Urothelium cell line (cell line): ENCODE data around the gene GRID2.
A peak's percentile ranks its signal among the peaks of the same experiment; 100 is the strongest.
"Not testable (repeated sequence)": the region's sequence is repeated elsewhere in the genome, so short reads cannot be mapped to it uniquely, and the experiment has no call there.

Source experiments
- DNase-seq: peaks from one replicate; pipeline ENCODE4 v3.0.0; 2011; ENCODE audit warnings: low spot score, mixed read lengths
- FAIRE-seq: peaks from 2 replicates; lab custom pipeline; 2011; peaks lifted over from hg19 to GRCh38; lab: Jason Lieb, UNC

Gene GRID2

DNA sequence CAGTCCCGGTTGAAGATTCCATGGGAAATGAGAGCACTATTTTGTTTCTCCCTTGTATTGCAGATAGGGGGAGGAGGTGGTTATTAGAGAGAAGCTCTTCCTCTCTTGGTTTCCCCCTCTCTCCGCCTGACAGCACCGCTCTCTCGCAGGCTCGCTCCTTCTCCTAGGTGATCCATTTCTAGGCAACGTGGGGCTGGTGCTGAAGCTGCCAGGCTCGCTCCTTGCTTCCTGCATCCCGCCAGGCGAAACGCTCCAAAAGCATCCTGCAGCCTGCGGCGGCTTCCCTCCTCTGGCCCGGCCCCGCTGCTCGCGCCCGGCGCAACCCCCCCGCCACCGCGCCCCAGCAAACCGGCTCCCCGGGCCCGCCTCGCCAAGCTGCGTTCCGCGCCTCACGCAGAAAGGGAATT, at the start of gene GRID2:
Gene GRID2 (plus strand): TSS at position 346 of the 407 bp plus-strand sequence.
- no peak for FAIRE-seq
- DNase-seq = peak; percentile 37

DNA sequence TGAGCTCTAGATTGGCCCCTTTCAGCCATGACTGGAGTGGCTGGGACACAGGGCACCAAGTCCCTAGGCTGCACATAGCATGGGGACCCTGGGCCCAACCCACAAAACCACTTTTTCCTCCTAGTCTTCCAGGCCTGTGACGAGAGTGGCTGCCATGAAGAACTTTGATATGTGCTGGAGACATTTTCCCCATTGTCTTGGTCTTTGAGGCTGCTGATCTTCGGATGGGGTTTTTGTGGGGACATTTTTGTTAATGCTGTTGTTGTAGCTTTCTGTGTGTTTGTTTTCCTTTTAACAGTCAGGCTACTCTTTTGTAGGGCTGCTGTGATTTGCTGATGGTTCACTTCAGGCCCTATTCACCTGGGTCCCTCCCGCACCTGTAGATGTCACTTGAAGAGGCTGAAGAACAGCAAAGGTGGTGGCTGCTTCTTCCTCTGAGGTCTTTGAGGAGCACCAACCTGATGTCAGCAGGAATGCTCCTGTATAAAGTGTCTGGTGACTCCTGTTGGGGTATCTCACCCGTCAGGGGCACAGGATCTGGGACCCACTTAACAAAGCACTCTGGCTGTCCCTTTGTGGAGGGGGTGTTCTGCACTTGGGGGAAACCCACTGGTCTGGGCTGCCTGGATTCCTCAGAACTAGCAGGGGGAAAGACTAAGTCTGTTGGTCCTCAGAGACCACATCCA, 49.6 kb upstream of the GRID2 start:
- FAIRE-seq = no peak

GRCh38 chr4:92254767-92255442, 48.9 kb upstream of the GRID2 start:
- DNase-seq (no peak), FAIRE-seq (no peak)

More for the DNA sequence above, 49.6 kb upstream of the GRID2 start:
- no peak for DNase-seq

GRCh38 chr4:92255920-92256244, 47.9 kb upstream of the GRID2 start:
- FAIRE-seq (no peak), DNase-seq (no peak)

- DNase-seq (no peak), FAIRE-seq (no peak)
These were observed 45.6 kb upstream of the GRID2 start for GRCh38 chr4:92257931-92258857.

DNA sequence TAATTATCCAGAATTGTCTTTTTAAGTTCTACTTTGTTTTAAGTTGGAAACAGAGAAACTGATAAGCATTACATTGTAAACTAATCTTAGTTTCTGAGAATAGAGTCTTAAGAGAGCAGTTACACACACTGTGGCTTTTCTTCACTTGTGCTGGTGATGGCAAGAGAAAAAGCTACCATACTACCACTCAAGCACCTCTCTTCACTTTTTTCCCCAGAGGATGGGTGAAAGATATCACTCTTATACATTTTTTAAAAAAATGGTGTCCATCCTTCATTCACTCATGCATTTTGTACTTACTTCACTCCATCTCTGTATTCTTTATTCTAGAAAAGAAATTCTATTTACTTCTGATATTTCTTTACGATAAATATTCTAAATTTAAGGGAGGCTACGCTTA, 42.5 kb upstream of the GRID2 start:
- no peak for FAIRE-seq

DNA sequence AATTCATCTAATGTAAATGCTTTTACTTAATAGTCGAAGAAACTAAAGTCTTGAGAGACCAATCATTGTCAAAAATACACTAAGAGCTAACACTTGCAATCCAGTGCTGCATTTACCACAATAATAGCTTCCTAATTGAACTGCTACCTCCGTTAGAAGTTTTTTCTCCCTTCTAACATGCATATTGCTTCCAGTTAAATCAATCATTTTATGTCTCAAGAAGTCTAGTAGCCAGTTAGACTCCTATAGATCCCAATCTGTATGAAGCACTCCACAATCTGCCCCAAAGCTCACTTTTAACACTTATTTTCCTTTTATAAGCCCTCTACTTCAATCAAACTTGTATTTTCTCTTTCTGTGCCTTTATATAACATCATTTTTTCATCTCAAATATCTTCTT, 41.4 kb upstream of the GRID2 start:
- DNase-seq = no peak
- FAIRE-seq = no peak

More for the DNA sequence above, 42.5 kb upstream of the GRID2 start:
- DNase-seq = no peak

GRCh38 chr4:92263010-92263409, 40.8 kb upstream of the GRID2 start:
- FAIRE-seq (no peak), DNase-seq (no peak)

GRCh38 chr4:92263575-92263974, 40.2 kb upstream of the GRID2 start:
- no peak for FAIRE-seq
- no peak for DNase-seq

DNA sequence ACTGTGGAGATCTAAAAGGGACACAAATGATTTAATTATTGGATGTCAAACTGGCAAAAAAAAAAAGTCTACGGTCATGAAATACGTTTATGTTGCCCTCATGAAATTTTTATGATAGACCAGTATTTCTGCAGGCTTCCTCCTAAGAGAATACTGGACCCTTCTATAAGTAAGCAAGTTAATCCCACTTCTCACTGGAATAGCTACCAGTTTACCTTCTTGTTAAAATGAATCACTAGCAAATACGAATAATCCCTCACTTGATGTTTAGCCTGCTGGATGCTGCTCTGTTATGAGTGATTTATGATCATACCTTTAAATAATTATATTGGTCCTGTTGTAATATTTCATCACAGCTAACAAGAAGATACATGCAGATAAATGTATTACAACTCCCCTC, 39.6 kb upstream of the GRID2 start:
- no peak for FAIRE-seq
- no peak for DNase-seq

- no peak for FAIRE-seq
These were observed 38.7 kb upstream of the GRID2 start for GRCh38 chr4:92265021-92265420.

DNA sequence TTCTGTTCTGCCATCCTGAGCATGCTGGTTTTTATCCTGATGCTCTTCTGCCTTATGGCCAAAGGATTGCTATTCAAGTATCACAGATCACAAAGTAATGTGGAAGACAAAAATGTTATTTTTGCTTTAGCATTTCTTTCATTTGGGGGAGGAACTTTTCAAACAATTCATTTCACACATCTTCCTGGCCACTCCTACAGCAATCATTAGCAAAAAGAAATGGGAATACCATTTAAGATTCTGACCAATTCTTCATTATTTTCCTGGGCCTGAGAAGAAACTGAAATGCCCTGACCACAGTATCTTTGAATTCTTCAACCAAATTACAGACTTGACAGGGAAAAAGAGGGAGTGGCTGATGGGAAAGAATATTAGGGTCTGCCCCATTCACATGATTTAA, 38.0 kb upstream of the GRID2 start:
- no peak for FAIRE-seq
- no peak for DNase-seq

More at GRCh38 chr4:92265021-92265420, 38.7 kb upstream of the GRID2 start:
- no peak for DNase-seq

DNA sequence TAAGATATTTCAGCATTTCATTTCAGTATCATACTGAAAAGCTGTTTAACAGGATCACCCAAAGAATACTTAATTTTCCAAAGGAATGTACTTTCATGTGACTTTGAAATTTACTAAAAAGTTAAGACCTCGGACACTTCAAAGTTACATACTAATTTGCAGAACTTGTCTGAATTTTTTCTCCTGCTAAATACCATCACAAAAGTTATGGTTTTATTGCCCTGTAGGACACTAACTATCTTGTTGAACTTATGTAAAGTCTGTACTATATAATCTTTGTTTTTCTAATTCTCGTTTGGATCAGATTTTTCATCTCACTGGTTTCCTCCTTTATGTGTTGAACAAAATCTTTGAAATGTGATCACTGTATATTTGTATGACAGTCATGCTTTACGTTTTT, 37.2 kb upstream of the GRID2 start:
- no peak for DNase-seq
- no peak for FAIRE-seq

GRCh38 chr4:92268642-92269041, 35.1 kb upstream of the GRID2 start:
- no peak for FAIRE-seq
- no peak for DNase-seq

- DNase-seq (no peak), FAIRE-seq (no peak)
These were observed 32.9 kb upstream of the GRID2 start for GRCh38 chr4:92270908-92271307.

- not testable (repeated sequence) for DNase-seq, FAIRE-seq
These were observed 32.2 kb upstream of the GRID2 start for GRCh38 chr4:92271551-92271950.

DNA sequence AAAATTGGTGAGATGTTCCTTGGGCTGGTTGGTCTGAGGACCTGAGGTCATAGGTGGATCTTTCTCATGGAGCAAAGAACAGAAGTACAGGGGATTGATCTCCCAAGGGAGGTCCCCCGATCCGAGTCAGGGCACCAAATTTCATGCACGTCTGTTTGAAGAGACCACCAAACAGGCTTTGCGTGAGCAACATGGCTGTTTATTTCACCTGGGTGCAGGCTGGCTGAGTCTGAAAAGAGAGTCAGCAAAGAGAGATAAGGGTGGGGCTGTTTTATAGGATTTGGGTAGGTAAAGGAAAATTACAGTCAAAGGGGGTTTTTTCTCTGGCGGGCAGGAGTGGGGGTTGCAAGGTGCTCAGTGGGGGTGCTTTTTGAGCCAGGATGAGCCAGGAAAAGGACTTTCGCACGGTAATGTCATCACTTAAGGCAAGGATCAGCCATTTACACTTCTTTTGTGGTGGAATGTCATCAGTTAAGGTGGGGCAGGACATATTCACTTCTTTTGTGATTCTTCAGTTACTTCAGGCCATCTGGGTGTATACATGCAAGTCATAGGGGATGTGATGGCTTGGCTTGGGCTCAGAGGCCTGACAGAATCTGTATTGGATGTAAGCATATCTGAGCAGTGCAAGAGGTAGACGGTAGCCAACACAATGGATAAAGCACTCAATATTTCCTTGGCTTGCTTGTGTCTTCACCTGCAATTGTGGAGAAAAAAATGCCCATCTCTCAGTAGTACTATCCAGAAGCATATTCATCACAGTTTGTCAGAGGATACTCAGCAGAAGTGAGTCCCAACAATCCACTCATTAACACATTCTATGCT, 26.5 kb upstream of the GRID2 start:
- not testable (repeated sequence) for FAIRE-seq

DNA sequence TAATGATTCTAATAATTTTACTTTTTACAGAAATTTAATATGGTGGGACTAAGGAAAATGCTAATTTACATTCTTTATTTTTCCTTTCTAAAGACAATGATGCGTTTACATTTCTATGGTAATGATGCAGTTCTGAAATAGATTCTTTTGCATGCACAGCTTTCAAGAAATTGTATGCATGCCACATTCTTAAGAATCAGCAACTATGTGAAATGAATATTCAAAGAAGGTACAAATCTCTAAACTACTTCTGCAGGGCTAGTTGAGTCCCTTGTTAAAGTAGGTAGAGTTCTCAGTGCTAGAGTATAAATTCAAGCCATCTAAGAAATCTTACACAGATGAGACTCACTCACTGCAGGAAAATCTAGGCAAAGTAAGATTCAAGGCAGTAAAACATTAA, 24.5 kb upstream of the GRID2 start:
- DNase-seq (no peak), FAIRE-seq (no peak)

More for the DNA sequence above, 26.5 kb upstream of the GRID2 start:
- DNase-seq = not testable (repeated sequence)

DNA sequence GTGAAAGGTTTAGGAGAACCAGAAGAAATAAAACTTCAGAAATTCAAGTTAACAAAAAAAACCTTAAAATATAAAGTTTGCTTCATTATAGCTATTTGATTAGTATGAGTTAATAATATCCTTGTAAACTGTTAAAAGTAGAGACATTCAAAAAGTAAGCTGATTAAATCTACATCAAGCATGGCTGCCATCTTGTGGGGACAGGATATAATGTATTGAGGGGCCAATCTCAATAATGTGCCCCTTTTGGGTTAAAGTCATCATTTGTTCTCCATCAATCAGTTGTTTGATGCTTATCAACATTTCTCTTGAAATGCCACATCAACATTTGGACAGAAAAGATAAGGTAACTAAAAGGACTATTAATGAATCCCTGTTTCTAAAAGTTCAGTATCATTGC, 4.6 kb upstream of the GRID2 start:
- DNase-seq (no peak), FAIRE-seq (no peak)

DNA sequence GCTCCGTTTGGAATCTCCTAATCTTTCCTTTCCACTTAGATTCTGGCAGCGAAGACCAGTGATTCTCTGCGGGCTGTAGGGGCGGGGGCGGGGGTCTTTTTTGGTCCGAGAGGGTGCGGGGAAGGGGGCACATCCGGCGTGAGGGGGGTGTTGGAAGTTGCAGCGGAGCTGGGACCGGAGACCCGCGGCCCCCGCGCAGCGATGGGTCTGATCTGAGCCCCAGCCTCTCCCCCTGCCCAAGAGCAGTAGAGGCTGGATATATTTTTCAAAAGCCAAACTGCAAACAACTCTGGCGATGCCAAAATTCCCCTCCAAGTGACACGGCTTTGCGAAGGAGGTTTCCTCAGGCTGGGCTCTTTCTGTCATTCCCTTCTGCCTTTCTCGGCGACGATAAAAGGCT, 355 bp downstream of the GRID2 start:
- DNase-seq = peak; percentile 8
- no peak for FAIRE-seq

- DNase-seq = peak; percentile 8
These were observed 840 bp downstream of the GRID2 start for GRCh38 chr4:92304606-92305005.

More at GRCh38 chr4:92304606-92305005, 840 bp downstream of the GRID2 start:
- no peak for FAIRE-seq
